ENCODE measurements around the gene IGF2R. TPM values are rescaled to one million over a fixed set of nuclear protein-coding genes. Genes with fewer than 3 reads are reported as not detected.

Gene IGF2R
- total RNA-seq, 6 experiments from 2014 or later: 77.3 to 119 (median 88.1) TPM

DNA sequence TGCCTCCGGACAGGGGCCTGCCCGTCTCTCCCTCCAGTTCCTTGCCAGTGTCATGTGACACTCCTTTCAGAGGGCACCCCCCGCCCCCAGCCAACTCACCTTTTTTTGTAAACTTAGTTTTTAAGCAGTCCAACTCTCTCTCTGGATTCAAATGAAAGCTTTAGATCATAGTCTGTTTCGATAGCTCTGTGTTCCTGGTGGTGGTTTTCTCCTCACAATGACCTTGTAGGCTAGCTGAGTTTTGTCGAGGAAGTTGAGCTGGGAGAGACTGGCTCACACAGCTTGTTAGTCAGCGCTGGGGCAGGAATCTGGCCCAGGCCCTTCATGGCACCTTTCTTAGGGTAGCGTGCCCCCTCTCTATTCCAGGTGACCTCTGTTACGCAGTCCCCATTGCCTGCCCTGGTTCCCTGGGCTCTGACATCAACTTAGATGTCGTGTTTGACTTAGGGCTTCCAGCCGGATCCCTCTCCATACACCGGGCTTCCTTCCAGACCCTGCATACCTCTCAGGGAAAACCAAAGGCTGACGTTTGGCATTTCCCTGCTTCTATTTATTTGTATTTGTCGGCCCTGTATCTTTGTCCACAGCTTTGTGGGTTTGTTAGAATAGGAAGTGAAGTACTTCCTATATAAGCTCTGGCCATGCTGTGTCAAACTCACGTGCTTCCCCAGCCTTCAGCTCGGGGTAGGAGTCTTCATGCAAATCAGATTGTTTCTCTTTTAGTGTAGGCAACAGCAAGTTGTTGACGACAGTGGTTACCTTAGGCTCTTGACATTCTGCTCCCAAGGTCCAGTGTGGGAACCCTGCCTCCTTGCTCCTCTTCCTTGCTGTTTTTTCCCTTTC lies 12.7 kb downstream of the IGF2R start:
- peaks cover 5% of the 10 kb centered on the region for H3K36me3 Mint-ChIP-seq (ENCODE audit: low read depth)
- no peak for TF ChIP-seq CTCF (IDR thresholded peaks at IDR 0.05)
- no peaks in the 10 kb centered on the region for H3K9me3 Mint-ChIP-seq
- peak overlapping the region; percentile 54 for H3K4me3 Mint-ChIP-seq
- peak overlapping the region; percentile 96 for H3K27ac Mint-ChIP-seq
- H3K27me3 Mint-ChIP-seq (ENCODE audit: insufficient read depth): peaks cover 3% of the 10 kb centered on the region; the same call in 1 of the 2 replicates
- peaks cover 91% of the 10 kb centered on the region for H3K4me1 Mint-ChIP-seq (ENCODE audit: low read depth)
- peak; percentile 47 for DNase-seq

GRCh38 chr6:159982731-159983506 lies 14.0 kb downstream of the IGF2R start:
- DNase-seq: no peak
- Mint-ChIP-seq H3K36me3 (ENCODE audit: low read depth) (peaks cover 5% of the 10 kb centered on the region), H3K9me3 (no peaks in the 10 kb centered on the region), H3K4me1 (ENCODE audit: low read depth) (peaks cover 87% of the 10 kb centered on the region), H3K4me3 (peak overlapping the region; percentile 80), H3K27ac (peak overlapping the region; percentile 96), H3K27me3 (ENCODE audit: insufficient read depth) (peaks cover 3% of the 10 kb centered on the region; the same call in 1 of the 2 replicates)
- no peak for TF ChIP-seq CTCF (IDR thresholded peaks at IDR 0.05)

GRCh38 chr6:159983641-159984080 lies 14.8 kb downstream of the IGF2R start:
- H3K27ac Mint-ChIP-seq: peak overlapping the region; percentile 96
- H3K4me1 Mint-ChIP-seq (ENCODE audit: low read depth): peaks cover 85% of the 10 kb centered on the region

DNA sequence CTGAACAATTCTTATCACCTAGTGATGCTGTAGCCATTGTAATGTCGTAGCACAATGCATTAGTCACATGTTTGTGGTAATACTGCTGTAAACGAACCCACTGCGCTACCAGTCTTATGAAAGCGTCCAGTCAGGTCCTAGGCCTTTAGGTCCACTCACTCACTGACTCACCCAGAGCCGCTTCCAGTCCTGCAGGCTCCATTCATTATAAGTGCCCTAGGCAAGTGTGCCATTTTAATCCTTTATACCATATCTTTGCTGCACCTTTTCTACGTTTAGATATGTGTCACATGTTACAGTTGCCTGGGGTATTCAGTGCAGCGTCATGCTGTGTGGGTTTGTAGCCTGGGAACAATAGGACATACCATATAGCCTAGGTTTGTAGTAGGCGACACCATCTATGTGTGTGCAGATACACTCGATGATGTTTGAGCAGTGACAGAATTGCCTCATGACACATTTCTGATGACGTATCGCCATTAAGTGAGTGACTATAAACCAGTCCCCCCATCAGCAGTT lies 15.4 kb downstream of the IGF2R start:
- peaks cover 85% of the 10 kb centered on the region for H3K4me1 Mint-ChIP-seq (ENCODE audit: low read depth)
- H3K36me3 Mint-ChIP-seq (ENCODE audit: low read depth): peaks cover 2% of the 10 kb centered on the region
- TF ChIP-seq CTCF (IDR thresholded peaks at IDR 0.05): no peak
- H3K27me3 Mint-ChIP-seq (ENCODE audit: insufficient read depth): peaks cover 3% of the 10 kb centered on the region; the same call in 1 of the 2 replicates
- H3K27ac Mint-ChIP-seq: peak overlapping the region; percentile 96
- peak; percentile 95 for DNase-seq
- H3K9me3 Mint-ChIP-seq: no peaks in the 10 kb centered on the region
- peak overlapping the region; percentile 80 for H3K4me3 Mint-ChIP-seq

More at GRCh38 chr6:159983641-159984080, 14.8 kb downstream of the IGF2R start:
- Mint-ChIP-seq H3K9me3 (no peaks in the 10 kb centered on the region), H3K27me3 (ENCODE audit: insufficient read depth) (peaks cover 3% of the 10 kb centered on the region; the same call in 1 of the 2 replicates), H3K36me3 (ENCODE audit: low read depth) (peaks cover 5% of the 10 kb centered on the region), H3K4me3 (peak overlapping the region; percentile 80)
- TF ChIP-seq CTCF (IDR thresholded peaks at IDR 0.05): no peak
- peak; percentile 68 for DNase-seq

- Mint-ChIP-seq H3K4me3 (peak overlapping the region; percentile 72), H3K4me1 (ENCODE audit: low read depth) (peaks cover 92% of the 10 kb centered on the region), H3K27ac (peak overlapping the region; percentile 96), H3K27me3 (ENCODE audit: insufficient read depth) (peaks cover 3% of the 10 kb centered on the region; the same call in 1 of the 2 replicates), H3K9me3 (no peaks in the 10 kb centered on the region), H3K36me3 (ENCODE audit: low read depth) (no peaks in the 10 kb centered on the region)
- no peak for DNase-seq
- TF ChIP-seq CTCF (IDR thresholded peaks at IDR 0.05): no peak
Observed at GRCh38 chr6:159985296-159985945, 16.5 kb downstream of the IGF2R start.
